ENCODE measurements around the gene FAM53A. TPM values are rescaled to one million over a fixed set of nuclear protein-coding genes. Genes with fewer than 3 reads are reported as not detected.

The FAM53A gene
- polyA plus RNA-seq, 2 of the 4 experiments (the other 2 are of a cell fraction) = 0.87 to 1.2 TPM

DNA sequence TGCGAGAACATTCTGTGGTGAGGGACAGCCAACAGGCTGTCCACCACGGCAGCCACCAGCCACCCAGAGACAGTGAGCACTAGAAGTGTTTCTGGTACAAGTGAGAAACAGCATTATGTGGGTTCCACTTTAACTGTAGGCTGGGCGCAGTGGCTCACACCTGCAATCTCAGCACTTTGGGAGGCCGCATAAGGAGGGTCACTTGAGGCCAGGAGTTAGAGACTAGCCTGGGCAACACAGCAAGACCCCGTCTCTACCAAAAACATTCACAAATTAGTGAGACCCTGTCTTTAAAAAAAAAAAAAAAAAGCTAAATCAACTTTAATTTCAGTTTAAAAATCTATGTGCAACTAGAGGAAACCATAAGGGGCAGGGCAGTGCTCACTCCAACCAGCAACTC is 20.6 kb downstream of the FAM53A start:
- no peak overlapping the region for H3K27ac ChIP-seq
- no peak for FAIRE-seq
- H3K4me2 ChIP-seq = no peak overlapping the region
- ATAC-seq = no peak
- H3K4me1 ChIP-seq = no peaks in the 10 kb centered on the region
- H3K9me3 ChIP-seq = no peaks in the 10 kb centered on the region
- H3K4me3 ChIP-seq = no peak overlapping the region
- ChIA-PET POLR2A (no interaction called here), CTCF (interaction anchor here (1.4 kb wide), 1 partner anchor 30 kb away, joined by 4 read pairs; no protein-coding TSS in a partner anchor)
- DNase-seq (ENCODE audit: low read depth in 1 of 2, low spot score in 1 of 2) = no peak
- 92% methylated on average over 5 of the region's 5 CpGs for WGBS (ENCODE audit: missing lambda C conversion rate)
- TF ChIP-seq FOSL2 (IDR thresholded peaks at IDR 0.05) = no peak
- TF ChIP-seq FOSL2 (CRISPR knock-in tag; IDR thresholded peaks at IDR 0.05) = no peak
- TF ChIP-seq FOSB (CRISPR knock-in tag; IDR thresholded peaks at IDR 0.05) = no peak
- no peak for TF ChIP-seq KDM1A (IDR thresholded peaks at IDR 0.05; ENCODE audit: low read depth)
- no peak for TF ChIP-seq HEYL (CRISPR knock-in tag; IDR thresholded peaks at IDR 0.05)
- TF ChIP-seq EHMT2 (IDR thresholded peaks at IDR 0.05; ENCODE audit: low read depth) = no peak
- no peak for TF ChIP-seq ZC3H11A (IDR thresholded peaks at IDR 0.05)
- TF ChIP-seq CBX2 (IDR thresholded peaks at IDR 0.05; ENCODE audit: borderline replicate concordance, low read depth) = no peak
- no peak for TF ChIP-seq HOXA7 (CRISPR knock-in tag; IDR thresholded peaks at IDR 0.05)
- TF ChIP-seq, protein P1, sequence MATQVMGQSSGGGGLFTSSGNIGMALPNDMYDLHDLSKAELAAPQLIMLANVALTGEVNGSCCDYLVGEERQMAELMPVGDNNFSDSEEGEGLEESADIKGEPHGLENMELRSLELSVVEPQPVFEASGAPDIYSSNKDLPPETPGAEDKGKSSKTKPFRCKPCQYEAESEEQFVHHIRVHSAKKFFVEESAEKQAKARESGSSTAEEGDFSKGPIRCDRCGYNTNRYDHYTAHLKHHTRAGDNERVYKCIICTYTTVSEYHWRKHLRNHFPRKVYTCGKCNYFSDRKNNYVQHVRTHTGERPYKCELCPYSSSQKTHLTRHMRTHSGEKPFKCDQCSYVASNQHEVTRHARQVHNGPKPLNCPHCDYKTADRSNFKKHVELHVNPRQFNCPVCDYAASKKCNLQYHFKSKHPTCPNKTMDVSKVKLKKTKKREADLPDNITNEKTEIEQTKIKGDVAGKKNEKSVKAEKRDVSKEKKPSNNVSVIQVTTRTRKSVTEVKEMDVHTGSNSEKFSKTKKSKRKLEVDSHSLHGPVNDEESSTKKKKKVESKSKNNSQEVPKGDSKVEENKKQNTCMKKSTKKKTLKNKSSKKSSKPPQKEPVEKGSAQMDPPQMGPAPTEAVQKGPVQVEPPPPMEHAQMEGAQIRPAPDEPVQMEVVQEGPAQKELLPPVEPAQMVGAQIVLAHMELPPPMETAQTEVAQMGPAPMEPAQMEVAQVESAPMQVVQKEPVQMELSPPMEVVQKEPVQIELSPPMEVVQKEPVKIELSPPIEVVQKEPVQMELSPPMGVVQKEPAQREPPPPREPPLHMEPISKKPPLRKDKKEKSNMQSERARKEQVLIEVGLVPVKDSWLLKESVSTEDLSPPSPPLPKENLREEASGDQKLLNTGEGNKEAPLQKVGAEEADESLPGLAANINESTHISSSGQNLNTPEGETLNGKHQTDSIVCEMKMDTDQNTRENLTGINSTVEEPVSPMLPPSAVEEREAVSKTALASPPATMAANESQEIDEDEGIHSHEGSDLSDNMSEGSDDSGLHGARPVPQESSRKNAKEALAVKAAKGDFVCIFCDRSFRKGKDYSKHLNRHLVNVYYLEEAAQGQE (IDR thresholded peaks at IDR 0.05) = no peak
- TF ChIP-seq JUN (IDR thresholded peaks at IDR 0.05) = no peak

DNA sequence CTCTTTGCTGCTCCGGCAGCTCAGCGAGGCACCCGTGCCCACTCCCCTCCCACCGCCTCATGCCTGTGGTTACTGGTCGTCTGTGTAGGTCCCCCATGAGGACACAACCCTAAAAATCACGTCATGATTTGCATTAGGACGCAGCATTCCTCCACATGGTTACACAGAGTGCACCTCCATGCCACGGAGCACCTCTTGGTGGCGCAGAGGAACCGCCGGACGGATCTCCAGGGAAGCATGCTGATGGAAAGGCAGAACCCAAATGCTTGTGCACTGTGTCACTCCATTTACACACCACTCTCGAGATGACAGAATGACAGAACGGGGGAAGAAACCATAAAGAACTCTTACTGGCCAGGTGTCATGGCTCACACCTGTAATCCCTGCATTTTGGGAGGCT is 22.4 kb downstream of the FAM53A start:
- POLR2A ChIA-PET = interaction anchor here (0.7 kb wide), 1 partner anchor 50 kb away, joined by 6 read pairs; the partner anchor contains the start of gene SLBP
- WGBS (ENCODE audit: missing lambda C conversion rate) = 65% methylated on average over 10 of the region's 14 CpGs
- no peak overlapping the region for H3K27ac ChIP-seq
- no peak for TF ChIP-seq KDM5A (IDR thresholded peaks at IDR 0.05)
- TF ChIP-seq ZNF302 (CRISPR knock-in tag; IDR thresholded peaks at IDR 0.05) = no peak
- TF ChIP-seq KDM1A (IDR thresholded peaks at IDR 0.05; ENCODE audit: low read depth) = no peak
- TF ChIP-seq CEBPB (IDR thresholded peaks at IDR 0.05) = no peak
- TF ChIP-seq JUN (IDR thresholded peaks at IDR 0.05) = no peak
- TF ChIP-seq, protein P2, sequence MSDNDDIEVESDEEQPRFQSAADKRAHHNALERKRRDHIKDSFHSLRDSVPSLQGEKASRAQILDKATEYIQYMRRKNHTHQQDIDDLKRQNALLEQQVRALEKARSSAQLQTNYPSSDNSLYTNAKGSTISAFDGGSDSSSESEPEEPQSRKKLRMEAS (IDR thresholded peaks at IDR 0.05) = no peak
- TF ChIP-seq MAZ (IDR thresholded peaks at IDR 0.05; ENCODE audit: borderline replicate concordance, low read depth, low read length) = no peak
- no peak for TF ChIP-seq HEYL (CRISPR knock-in tag; IDR thresholded peaks at IDR 0.05)
- TF ChIP-seq CHD2 (IDR thresholded peaks at IDR 0.05; ENCODE audit: low read length, partially characterized antibody) = no peak
- TF ChIP-seq, protein P3, sequence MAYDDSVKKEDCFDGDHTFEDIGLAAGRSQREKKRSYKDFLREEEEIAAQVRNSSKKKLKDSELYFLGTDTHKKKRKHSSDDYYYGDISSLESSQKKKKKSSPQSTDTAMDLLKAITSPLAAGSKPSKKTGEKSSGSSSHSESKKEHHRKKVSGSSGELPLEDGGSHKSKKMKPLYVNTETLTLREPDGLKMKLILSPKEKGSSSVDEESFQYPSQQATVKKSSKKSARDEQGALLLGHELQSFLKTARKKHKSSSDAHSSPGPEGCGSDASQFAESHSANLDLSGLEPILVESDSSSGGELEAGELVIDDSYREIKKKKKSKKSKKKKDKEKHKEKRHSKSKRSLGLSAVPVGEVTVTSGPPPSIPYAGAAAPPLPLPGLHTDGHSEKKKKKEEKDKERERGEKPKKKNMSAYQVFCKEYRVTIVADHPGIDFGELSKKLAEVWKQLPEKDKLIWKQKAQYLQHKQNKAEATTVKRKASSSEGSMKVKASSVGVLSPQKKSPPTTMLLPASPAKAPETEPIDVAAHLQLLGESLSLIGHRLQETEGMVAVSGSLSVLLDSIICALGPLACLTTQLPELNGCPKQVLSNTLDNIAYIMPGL (CRISPR knock-in tag; IDR thresholded peaks at IDR 0.05; ENCODE audit: borderline replicate concordance) = no peak
- no peak for TF ChIP-seq FOSL2 (IDR thresholded peaks at IDR 0.05)
- no peak for TF ChIP-seq FOSL2 (CRISPR knock-in tag; IDR thresholded peaks at IDR 0.05)
- no peak for TF ChIP-seq RNF2 (IDR thresholded peaks at IDR 0.05; ENCODE audit: borderline replicate concordance, low read depth)
- no peak for TF ChIP-seq HOXB5 (CRISPR knock-in tag; IDR thresholded peaks at IDR 0.05)
- TF ChIP-seq CBX8 (IDR thresholded peaks at IDR 0.05) = no peak
- TF ChIP-seq, protein P4, sequence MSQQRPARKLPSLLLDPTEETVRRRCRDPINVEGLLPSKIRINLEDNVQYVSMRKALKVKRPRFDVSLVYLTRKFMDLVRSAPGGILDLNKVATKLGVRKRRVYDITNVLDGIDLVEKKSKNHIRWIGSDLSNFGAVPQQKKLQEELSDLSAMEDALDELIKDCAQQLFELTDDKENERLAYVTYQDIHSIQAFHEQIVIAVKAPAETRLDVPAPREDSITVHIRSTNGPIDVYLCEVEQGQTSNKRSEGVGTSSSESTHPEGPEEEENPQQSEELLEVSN (IDR thresholded peaks at IDR 0.05; ENCODE audit: borderline replicate concordance, low read depth) = no peak
- TF ChIP-seq ZFP36 (IDR thresholded peaks at IDR 0.05; ENCODE audit: borderline replicate concordance, partially characterized antibody) = no peak
- TF ChIP-seq SREBF2 (IDR thresholded peaks at IDR 0.05) = no peak
- peak in 1 of 2 experiments; percentile 38 for DNase-seq (ENCODE audit: low read depth in 1 of 2, low spot score in 1 of 2)
- no peak for FAIRE-seq
- H3K4me3 ChIP-seq = no peak overlapping the region
- no peaks in the 10 kb centered on the region for H3K4me1 ChIP-seq
- no peaks in the 10 kb centered on the region for H3K9me3 ChIP-seq
- H3K4me2 ChIP-seq = no peak overlapping the region
- ATAC-seq = peak in 1 of 2 experiments; percentile 46; a peak in 2 of 6 replicates
- CTCF ChIA-PET = no interaction called here

Measured in A549 (cell line).